ENCODE data around the gene ELANE. TPM values are rescaled to one million over a fixed set of nuclear protein-coding genes. Genes with fewer than 3 reads are reported as not detected.
"Not testable (repeated sequence)": the region's sequence is repeated elsewhere in the genome, so short reads cannot be mapped to it uniquely, and the experiment has no call there.

ELANE gene
- total and polyA plus RNA-seq, 2 experiments from 2014 or later, result not detected

GRCh38 chr19:890831-891230 is 38.7 kb downstream of the ELANE start:
- no peak for DNase-seq (ENCODE audit: low read depth in 1 of 2, low spot score in 1 of 2)
- TF ChIP-seq CTCF (IDR thresholded peaks at IDR 0.05; ENCODE audit: low read depth, low read length), result no peak
- H3K9me3 ChIP-seq (ENCODE audit: low read depth), result no peaks in the 10 kb centered on the region
- H3K36me3 ChIP-seq, result no peaks in the 10 kb centered on the region
- H3K27ac ChIP-seq, result no peak overlapping the region
- no peaks in the 10 kb centered on the region for H3K27me3 ChIP-seq
- no peak overlapping the region for H3K4me3 ChIP-seq
- no peaks in the 10 kb centered on the region for H3K4me1 ChIP-seq (ENCODE audit: low read depth)

- H3K27ac ChIP-seq, result peak overlapping the region; percentile 23
Measured at GRCh38 chr19:891421-892200, 39.5 kb downstream of the ELANE start.

GRCh38 chr19:892243-892893 is 40.3 kb downstream of the ELANE start:
- Histone ChIP-seq H3K4me1 (ENCODE audit: low read depth) (no peaks in the 10 kb centered on the region), H3K27ac (peak overlapping the region; percentile 98)
- DNase-seq (ENCODE audit: low read depth in 1 of 2, low spot score in 1 of 2), result no peak

More at GRCh38 chr19:891421-892200, 39.5 kb downstream of the ELANE start:
- H3K9me3 ChIP-seq (ENCODE audit: low read depth); H3K36me3 ChIP-seq; H3K27me3 ChIP-seq; H3K4me1 ChIP-seq (ENCODE audit: low read depth); DNase-seq (ENCODE audit: low read depth in 1 of 2, low spot score in 1 of 2): not testable (repeated sequence)
- peak overlapping the region; percentile 79 for H3K4me3 ChIP-seq

GRCh38 chr19:892894-893689 is 41.0 kb downstream of the ELANE start, which contains the start of the genes MED16 and RNU6-9:
MED16 (minus strand) TSS chr19:893187; CDS start chr19:891131, 2,056 bp downstream.
RNU6-9 (plus strand) TSS chr19:893484.
- Histone ChIP-seq H3K27ac (peak within 1 kb of the TSS; percentile 98), H3K27me3 (no peaks in the 10 kb centered on the region), H3K4me3 (peak within 1 kb of the TSS; percentile 79), H3K9me3 (ENCODE audit: low read depth) (no peaks in the 10 kb centered on the region), H3K36me3 (no peaks in the 10 kb centered on the region), H3K4me1 (ENCODE audit: low read depth) (no peaks in the 10 kb centered on the region)
- TF ChIP-seq CTCF (IDR thresholded peaks at IDR 0.05; ENCODE audit: low read depth, low read length), result no peak
- peak; percentile 95 to 96 for DNase-seq (ENCODE audit: low read depth in 1 of 2, low spot score in 1 of 2)

More at GRCh38 chr19:892243-892893, 40.3 kb downstream of the ELANE start:
- no peak for TF ChIP-seq CTCF (IDR thresholded peaks at IDR 0.05; ENCODE audit: low read depth, low read length)
- Histone ChIP-seq H3K36me3 (no peaks in the 10 kb centered on the region), H3K9me3 (ENCODE audit: low read depth) (no peaks in the 10 kb centered on the region), H3K27me3 (no peaks in the 10 kb centered on the region), H3K4me3 (peak overlapping the region; percentile 79)

- Histone ChIP-seq H3K27me3 (no peaks in the 10 kb centered on the region), H3K4me3 (no peak overlapping the region), H3K4me1 (ENCODE audit: low read depth) (no peaks in the 10 kb centered on the region), H3K36me3 (no peaks in the 10 kb centered on the region), H3K27ac (no peak overlapping the region), H3K9me3 (ENCODE audit: low read depth) (no peaks in the 10 kb centered on the region)
- DNase-seq (ENCODE audit: low read depth in 1 of 2, low spot score in 1 of 2), result no peak
- no peak for TF ChIP-seq CTCF (IDR thresholded peaks at IDR 0.05; ENCODE audit: low read depth, low read length)
Measured at GRCh38 chr19:896434-896833, 44.3 kb downstream of the ELANE start.

Measured in cardiac muscle cell (in vitro differentiated cells and primary cell).